Ramos (cell line): ENCODE measurements around the gene MEI1.
"Not testable (repeated sequence)": the region's sequence is repeated elsewhere in the genome, so short reads cannot be mapped to it uniquely, and the experiment has no call there.

Experiments used
- in situ Hi-C: fragments of 300-500 bp; cut with MboI; formaldehyde crosslinking; loops from one replicate; pipeline ENCODE4 v1.14.3; 2022; ENCODE audit warnings: low sequenced_read_pairs; ENCODE audit not compliant: unreplicated experiment

Gene MEI1

GRCh38 chr22:41682033-41682807 lies 17.1 kb upstream of the MEI1 start:
- in situ Hi-C loops: no loop called here

GRCh38 chr22:41683052-41683451 lies 16.3 kb upstream of the MEI1 start:
- in situ Hi-C loops: no loop called here

DNA sequence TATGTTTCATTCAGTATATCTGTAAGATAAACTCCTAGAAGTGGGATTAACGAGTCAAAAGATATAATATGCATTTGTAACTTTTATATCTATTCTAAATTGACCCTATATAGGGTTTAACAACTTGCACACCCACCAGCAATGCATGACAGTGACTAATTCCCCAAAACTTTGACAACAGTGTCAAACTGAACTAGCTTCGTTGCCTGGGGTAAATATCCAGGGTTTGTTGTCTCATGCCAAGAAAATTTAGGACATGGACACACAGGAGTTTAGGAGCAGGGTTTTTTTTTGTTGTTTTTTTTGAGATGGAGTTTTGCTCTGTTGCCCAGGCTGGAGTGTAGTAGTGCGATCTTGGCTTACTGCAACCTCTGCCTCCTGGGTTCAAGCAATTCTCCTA lies 15.7 kb upstream of the MEI1 start:
- in situ Hi-C loops: no loop called here

GRCh38 chr22:41684194-41684593 lies 15.1 kb upstream of the MEI1 start:
- in situ Hi-C loops: no loop called here

GRCh38 chr22:41686890-41687289 lies 12.4 kb upstream of the MEI1 start:
- in situ Hi-C loops: not testable (repeated sequence)

- in situ Hi-C loops: no loop called here
Observed at GRCh38 chr22:41687901-41688364, 11.4 kb upstream of the MEI1 start.

DNA sequence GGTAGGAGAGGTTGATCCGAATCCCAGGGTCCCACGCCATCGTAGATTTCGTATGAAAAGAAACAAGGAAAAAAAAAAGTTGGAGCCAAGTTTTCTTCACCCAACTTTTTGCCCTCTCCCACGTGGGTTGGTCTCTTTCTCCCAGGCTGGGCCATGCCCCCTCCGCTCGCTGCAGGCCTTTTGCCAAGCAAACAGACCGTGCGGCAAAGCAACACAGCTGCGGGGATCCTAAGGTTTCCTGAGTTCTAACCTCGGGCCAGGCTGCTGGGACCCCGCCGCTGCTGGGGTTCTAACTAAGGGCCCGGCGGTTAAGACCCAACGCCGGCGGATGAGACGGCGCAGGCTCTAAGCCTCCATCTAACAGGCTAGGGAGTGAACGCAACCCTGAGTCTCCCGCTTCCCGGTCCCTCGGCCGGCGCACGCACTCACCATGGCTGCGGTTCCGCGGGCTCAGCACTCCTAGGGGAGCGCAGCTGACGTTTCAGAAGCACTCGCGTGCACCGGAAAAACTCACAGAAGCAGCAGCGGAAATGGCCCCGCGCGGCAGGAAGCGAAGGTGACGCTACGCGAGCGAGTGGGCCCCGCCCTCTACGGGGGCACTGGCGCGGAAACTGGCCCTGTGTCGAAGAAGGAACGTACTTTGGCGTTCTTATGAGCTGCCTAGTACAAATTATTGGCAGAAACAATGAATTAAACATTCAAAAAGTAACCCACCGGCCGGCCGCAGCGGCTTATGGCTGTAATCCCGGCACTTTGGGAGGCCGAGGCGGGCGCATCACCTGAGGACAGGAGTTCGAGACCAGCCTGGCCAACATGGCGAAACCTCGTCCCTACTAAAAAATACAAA lies 10.7 kb upstream of the MEI1 start, which contains the start of gene SNU13:
TSS of gene SNU13 (minus strand) at position 503 of the 847 bp plus-strand sequence. CDS start at position 432, 71 bp downstream.
- in situ Hi-C loops: no loop called here

DNA sequence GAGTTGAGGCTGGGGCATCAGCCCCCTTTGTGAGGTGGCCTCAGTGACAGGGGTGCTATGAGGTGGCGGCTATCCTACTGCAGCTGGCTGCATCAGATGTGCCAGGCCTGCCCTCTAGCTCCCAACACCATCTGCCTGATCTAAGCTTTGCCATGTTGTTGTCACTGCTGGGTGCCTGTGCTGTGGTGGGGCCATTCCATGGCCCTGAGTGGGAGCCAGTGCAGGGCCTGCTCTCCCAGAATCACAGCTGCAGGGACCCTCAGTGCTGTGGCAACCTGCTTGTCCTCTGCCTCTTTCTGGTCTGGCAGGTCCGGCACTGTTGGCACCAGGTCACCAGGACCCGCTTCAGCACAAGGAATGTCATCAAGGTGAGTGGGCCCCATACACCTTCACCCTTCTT lies 8.8 kb upstream of the MEI1 start:
- in situ Hi-C loops: no loop called here

GRCh38 chr22:41695211-41695610 lies 4.1 kb upstream of the MEI1 start:
- in situ Hi-C loops: loop anchor here (5.0 kb wide), 1 partner anchor 247 kb away; no protein-coding TSS in a partner anchor

GRCh38 chr22:41696703-41697102 lies 2.6 kb upstream of the MEI1 start:
- in situ Hi-C loops: loop anchor here (5.0 kb wide), 1 partner anchor 246 kb away; no protein-coding TSS in a partner anchor

GRCh38 chr22:41697126-41697775 lies 2.1 kb upstream of the MEI1 start:
- in situ Hi-C loops: loop anchor here (5.0 kb wide), 1 partner anchor 245 kb away; no protein-coding TSS in a partner anchor

DNA sequence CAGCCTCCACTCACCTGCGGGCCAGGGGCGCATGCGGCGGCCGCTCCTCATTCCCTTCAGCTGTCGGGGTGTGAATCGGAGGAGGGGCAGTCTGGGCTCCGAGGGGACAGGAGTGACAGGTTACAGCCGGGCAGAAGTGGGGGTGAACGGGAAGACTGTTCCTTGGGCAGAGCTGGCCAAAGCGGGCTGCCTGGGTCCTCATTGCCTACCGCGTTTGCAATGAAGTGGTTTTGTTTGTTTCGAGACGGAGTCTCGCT lies 733 bp downstream of the MEI1 start:
- in situ Hi-C loops: no loop called here

DNA sequence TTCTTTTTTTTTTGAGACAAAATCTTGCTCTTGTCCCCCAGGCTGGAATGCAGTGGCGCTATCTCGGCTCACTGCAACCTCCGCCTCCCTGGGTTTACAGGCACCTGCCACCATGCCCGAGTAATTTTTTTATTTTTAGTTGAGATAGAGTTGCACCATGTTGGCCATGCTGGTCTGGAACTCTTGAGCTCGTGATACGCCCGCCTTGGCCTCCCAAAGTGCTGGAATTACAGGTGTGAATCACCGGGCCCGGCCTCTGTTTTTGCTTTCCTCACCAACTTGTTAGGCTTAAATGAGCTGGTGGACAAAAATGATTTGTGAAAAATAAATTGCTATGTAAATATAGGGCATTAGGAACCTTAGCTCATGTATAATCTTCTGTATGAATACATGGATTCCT lies 3.5 kb downstream of the MEI1 start:
- in situ Hi-C loops: no loop called here

- in situ Hi-C loops: no loop called here
Observed at GRCh38 chr22:41709341-41709740, 10.0 kb downstream of the MEI1 start.

DNA sequence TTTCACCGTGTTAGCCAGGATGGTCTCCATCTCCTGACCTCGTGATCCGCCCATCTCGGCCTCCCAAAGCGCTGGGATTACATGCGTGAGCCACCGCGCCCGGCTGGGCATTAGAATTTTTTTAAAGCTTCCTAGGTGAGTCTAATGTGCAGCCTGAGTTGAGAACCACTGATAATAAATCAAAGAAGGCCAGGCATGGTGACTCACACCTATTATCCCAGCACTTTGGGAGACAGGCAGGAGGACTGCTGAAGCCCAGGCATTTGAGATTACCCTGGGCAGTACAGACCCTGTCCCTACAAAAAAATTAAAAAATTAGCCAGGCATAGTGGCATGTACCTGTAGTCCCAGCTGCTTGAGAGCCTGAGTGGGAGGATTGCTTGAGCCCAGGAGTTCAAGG lies 13.7 kb downstream of the MEI1 start:
- in situ Hi-C loops: no loop called here

- in situ Hi-C loops: no loop called here
Observed at GRCh38 chr22:41722496-41722895, 23.2 kb downstream of the MEI1 start.

- in situ Hi-C loops: no loop called here
Observed at GRCh38 chr22:41725510-41726110, 26.3 kb downstream of the MEI1 start.

DNA sequence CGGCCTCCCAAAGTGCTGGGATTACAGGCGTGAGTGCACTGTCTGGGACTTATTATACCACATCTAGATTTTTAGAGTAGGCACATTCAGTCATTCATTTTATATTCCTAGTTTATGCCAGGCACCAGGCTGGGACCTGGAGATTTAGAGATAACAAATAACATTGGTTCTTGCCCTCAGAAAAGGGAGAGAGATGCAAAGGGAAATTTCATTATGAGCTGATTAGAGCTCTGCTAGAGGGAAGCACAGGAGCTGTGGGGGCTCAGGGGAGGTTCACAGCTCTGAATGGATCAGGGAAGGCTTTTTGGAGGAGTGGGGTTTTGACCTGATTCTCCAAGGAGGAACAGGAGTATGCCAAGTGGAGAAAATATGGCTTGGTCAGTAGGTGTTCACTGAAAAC lies 32.3 kb downstream of the MEI1 start:
- in situ Hi-C loops: no loop called here

DNA sequence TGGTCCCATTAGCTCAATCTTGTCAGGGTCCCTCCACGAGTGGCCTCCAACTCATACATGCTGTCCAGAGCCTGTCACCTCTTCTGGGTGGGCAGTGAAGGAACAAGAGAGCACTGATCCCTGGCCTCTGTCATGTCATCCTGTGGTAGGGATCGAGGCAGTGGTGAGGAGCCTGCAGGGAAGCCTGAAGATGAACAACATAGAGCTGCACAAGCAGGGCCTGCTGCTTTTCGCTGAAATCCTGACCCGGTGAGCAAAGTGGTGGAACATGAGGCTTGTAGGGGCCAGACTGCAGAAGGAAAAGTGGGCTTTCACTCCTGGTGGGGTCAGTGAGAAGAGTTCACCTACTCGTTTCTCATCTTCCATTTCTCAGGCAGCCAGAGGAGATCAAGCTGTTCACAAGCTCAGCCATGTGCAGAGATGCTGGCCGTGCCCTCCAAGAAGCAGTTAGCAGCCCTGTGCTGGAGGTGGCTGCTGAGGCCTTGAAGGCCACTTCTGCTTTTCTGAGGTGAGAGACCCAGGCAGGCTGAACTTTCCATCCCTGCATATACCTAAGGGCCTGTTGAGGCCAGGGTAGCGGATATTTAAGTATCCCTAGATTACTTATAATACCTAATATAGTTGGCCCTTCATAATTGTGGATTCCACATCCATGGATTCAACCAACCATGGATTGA lies 32.9 kb downstream of the MEI1 start:
- in situ Hi-C loops: no loop called here

- in situ Hi-C loops: not testable (repeated sequence)
Observed at GRCh38 chr22:41733241-41733640, 33.9 kb downstream of the MEI1 start.
